Stimulated activated naive CD4-positive, alpha-beta T cell (primary cell): ENCODE data around the gene PLEKHJ1.

Source experiments
- DNase-seq, 6 experiments: peaks; one replicate each; lab custom pipeline; 2025; lab: John Stamatoyannopoulos, UW

Gene PLEKHJ1

DNA sequence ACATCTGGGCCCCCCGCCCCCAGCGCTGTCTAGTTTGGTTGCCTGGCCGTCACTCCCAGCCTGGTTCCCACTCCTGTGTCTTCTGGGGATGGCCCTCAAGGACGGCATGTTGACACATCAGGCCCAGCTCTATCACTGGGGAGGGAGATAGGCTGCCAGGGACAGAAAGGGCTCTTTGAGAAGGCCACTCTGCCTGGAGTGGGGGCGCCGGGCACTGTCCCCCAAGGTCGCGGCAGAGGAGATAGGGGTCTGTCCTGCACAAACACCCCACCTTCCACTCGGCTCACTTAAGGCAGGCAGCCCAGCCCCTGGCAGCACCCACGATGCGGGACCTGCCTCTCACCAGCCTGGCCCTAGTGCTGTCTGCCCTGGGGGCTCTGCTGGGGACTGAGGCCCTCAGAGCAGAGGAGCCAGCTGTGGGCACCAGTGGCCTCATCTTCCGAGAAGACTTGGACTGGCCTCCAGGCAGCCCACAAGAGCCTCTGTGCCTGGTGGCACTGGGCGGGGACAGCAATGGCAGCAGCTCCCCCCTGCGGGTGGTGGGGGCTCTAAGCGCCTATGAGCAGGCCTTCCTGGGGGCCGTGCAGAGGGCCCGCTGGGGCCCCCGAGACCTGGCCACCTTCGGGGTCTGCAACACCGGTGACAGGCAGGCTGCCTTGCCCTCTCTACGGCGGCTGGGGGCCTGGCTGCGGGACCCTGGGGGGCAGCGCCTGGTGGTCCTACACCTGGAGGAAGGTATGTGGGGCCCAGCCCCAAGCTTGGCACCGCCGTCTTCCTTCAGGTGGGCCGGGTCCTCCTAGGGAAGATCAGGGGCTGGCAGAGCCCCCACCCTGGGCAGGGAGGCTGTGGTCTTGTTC, 13.1 kb upstream of the PLEKHJ1 start, which contains the start of gene AMH:
TSS of gene AMH (plus strand) at position 314 of the 857 bp plus-strand sequence. CDS start at position 324, 10 bp downstream.
- no peak for DNase-seq

DNA sequence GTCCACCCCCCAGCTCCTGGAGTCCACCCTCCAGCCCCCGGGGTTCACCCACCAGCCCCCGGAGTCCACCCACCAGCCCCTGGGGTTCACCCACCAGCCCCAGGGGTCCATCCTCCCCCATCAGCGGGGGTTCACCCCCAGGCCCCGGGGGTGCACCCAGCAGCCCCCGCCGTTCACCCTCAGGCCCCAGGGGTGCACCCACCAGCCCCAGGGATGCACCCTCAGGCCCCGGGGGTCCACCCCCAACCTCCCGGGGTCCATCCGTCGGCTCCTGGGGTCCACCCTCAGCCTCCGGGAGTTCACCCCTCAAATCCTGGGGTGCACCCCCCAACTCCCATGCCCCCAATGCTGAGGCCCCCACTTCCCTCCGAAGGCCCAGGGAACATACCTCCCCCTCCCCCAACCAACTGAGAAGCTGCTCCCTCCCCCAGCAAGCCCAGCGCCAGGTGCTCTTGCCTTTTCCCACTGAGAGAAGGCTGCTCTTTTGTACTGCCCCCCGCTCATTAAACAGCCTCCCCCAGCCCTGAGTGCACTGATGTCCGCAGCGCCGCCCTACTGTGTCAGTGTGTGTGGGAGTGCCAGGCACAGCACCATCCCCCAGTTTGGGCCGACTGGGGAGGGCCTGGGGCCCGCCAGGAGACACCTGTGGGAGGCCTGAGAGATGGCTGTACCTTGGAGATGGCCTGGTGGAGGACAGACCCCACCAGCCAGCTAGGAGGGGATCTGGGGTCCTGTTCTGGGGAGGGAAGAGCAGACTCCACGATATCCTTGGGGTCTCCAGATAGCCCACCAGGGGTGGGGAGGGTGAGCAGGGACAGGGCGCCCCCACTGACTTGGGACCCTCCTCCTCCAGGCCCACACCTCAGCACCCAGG, 12.2 kb upstream of the PLEKHJ1 start:
- DNase-seq, result no peak

DNA sequence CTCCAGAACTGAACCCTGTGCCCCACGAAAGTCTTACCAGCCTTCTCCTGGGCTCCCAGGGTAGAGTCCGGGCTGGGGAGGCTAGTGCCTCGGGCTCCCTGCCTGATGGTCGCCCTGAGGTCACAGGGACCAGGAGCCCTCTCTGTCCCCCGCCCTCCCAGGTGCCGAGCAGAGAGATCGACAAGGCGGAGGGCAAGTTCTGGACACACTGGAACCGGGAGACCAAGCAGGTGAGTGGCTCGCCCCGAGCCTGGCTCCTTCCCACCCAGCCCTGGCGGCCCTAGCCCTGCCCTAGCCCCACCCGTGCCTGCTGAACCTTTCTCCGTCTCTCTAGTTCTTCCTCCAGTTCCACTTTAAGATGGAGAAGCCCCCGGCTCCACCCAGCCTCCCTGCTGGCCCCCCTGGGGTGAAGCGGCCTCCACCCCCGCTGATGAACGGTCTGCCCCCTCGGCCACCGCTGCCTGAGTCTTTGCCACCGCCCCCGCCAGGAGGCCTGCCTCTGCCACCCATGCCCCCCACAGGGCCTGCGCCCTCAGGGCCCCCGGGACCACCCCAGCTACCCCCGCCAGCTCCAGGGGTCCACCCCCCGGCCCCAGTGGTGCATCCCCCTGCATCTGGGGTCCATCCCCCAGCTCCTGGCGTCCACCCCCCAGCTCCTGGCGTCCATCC, 11.4 kb upstream of the PLEKHJ1 start:
- no peak for DNase-seq

GRCh38 chr19:2246801-2247361, 10.8 kb upstream of the PLEKHJ1 start:
- no peak for DNase-seq

GRCh38 chr19:2246014-2246620, 10.0 kb upstream of the PLEKHJ1 start:
- DNase-seq, result no peak

- no peak for DNase-seq
These were observed 9.1 kb upstream of the PLEKHJ1 start for GRCh38 chr19:2245273-2245672.

- DNase-seq, result no peak
These were observed 8.4 kb upstream of the PLEKHJ1 start for GRCh38 chr19:2244486-2244885.

DNA sequence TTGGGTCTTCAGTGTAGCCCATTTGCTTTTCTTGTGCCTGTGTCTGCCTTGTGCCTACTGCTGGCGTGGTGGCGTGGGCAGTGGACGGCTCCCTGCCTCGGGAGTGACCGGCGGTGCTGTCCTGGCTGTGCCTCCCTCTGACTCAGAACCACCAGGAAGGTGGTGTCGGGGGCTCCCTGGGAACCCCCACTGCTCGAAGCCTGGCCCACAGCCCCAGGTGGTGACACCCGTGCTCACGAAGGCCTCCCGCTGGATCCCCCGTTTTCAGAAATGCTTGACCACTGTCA, 7.9 kb upstream of the PLEKHJ1 start:
- no peak for DNase-seq

GRCh38 chr19:2243274-2244124, 7.4 kb upstream of the PLEKHJ1 start:
- no peak for DNase-seq

GRCh38 chr19:2242816-2243215, 6.7 kb upstream of the PLEKHJ1 start:
- no peak for DNase-seq

DNA sequence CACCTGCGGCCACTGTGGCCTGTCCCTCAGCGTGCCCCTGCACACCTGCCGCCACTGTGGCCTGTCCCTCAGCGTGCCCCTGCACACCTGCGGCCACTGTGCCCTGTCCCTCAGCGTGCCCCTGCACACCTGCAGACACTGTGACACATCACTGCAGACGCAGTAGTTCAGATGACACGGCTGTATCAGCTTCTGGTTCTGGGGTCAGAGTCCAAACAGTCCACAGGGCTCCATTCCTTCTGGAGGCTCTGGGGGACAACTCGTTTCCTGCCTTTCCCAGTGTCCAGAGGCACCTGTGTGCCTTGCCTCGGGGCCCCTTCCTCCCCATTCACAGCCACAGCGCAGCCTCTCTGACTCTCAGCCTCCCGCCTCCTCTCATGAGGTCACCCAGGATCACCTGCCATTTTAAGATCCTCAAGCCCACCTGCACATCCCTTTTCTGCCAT, 6.0 kb upstream of the PLEKHJ1 start:
- DNase-seq, result no peak

DNA sequence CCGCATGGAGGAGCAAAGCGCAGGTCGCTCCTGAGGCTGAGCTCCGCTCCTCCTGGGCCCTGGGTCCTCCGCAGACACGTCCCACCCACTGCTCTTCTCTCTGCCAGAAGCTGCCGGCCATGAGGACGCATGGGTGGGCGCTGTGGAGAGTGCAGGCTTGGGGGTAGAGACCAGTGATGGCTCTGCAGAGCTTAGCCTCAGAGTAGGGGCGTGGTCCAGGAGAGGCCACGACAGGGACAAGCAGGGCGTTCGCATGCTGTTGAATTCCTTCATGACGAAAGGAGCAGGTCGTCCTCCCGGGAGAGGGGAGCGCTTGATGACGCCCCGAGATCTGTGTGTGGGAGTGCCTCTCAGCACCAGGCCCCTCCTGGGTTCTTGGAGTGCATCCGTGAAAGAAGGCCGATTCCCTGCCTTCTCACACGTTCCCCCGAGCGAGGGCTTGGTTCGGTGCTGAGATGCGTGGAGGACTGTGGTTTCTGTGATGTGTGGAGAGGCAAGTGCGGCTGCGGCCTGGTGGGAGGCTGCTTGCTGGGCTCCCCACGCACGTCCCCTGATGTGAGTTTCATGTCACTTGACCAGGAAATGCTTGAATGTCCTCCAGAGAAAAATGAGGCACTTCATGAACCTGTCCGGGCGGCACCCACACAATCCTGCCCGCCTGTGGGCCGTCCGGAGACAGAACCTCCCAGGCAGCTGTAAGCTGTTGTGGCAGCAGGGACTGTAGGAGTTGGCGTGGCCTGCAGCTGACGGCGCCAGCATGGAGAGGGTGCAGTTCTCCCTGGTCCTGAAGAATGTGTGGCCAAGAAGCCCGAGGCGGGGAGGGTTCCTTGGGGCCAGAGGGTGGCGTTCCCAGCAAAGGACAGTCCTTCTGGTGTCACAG, 5.0 kb upstream of the PLEKHJ1 start:
- DNase-seq, result no peak

DNA sequence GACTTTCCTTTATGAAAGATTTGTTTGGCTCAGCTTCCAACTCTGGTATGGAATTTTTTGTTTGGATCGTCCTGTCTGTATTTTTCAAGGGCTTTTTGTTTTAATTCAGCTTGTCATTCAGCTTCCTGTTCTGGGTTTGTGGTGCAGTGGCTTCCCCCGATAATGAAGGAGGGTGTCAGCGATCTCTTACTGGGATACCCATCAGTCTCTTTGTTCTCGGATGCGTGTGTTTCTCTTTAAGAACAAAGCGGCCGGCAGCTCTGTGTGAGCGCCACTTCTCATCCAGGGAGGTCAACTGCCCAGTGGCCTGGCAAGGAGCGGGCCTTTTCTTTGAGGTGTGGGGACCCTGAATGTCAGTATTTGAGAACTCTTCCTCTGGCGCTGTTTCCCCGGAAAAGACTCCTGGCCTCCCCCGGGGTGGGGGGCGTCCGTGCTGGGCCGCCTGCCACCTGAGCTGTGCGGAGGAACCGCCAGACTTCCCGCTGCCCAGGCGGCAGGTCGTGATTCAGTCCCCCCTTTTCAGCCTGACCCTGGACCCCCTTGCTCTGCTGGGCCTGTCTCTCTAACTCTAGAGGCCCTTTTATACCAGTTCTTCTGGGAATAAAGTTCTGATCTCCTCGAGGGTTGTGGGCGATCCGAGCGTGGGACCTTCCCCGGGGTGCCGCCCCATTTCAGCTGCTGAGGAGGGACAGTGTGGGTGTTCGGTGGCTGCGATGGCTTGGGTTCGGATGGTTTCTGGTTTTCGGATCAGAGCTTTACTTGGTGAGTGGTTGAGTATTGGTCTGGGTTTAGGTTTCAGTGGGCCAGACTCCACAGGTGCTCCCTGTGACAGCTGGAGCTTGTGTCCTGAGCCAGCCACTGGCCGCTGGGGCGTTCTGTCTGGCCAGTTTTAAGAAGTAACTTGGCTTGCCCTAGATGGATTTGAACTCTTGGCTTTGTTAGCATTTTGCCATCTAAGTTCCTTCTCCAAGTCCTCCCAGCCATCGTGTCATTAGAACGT, 3.9 kb upstream of the PLEKHJ1 start:
- peak in 5 of 6 experiments; percentile 17 to 53 (median 41) for DNase-seq

- DNase-seq, result peak in 1 of 6 experiments; percentile 25
These were observed 3.0 kb upstream of the PLEKHJ1 start for GRCh38 chr19:2239173-2239572.

DNA sequence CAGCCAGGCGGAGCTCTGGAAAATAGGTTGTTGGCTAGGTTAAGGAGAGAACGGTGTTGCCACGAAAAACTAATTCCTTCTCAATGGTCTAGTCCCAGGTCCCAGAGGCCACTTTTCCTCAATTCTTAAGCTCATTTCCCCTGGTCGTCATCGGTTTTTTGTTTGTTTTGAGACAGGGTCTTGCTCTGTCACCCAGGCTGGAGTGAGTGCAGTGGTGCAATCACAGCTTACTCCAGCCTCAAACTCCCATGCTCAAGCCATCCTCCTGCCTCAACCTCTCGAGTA, 1.7 kb upstream of the PLEKHJ1 start:
- no peak for DNase-seq

DNA sequence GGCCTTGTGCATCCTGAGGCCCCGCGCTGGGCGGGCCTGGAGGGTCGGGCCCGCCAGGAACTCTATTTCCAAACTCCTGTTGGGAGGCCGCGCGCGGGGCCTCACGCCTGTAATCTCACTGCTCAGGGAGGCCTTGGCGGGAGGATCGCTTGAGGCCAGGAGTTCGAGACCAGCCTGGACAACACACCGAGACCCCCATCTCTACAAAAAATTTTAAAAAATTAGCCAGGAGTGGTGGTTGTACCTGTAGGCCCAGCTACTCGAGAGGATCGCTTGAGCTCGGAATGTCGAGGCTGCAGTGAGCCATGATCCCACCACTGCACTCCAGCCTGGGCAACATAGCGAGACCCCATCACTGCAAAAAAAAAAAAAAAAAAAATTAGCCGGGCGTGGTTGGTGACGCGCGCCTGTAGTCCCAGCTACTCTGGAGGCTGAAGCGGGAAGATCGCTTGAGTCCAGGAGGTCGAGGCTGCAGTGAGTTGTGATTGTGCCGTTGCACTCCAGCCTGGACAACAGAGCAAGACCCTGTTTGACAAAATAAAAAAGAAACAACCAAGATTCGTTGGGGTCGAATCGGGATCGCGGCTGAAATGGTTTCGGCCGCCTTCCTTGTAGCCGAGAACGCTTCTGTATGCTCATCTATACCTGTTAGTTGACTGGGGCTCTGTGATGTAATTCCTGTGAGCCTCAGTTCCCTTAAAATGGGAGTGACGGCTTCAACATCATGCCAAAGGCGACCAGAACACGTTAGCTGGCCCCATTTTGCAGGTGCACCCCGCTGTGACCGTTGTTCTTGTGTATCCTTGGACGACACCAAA, 1.1 kb upstream of the PLEKHJ1 start:
- DNase-seq, result no peak

- DNase-seq, result no peak
These were observed 140 bp downstream of the PLEKHJ1 start for GRCh38 chr19:2236064-2236313.

DNA sequence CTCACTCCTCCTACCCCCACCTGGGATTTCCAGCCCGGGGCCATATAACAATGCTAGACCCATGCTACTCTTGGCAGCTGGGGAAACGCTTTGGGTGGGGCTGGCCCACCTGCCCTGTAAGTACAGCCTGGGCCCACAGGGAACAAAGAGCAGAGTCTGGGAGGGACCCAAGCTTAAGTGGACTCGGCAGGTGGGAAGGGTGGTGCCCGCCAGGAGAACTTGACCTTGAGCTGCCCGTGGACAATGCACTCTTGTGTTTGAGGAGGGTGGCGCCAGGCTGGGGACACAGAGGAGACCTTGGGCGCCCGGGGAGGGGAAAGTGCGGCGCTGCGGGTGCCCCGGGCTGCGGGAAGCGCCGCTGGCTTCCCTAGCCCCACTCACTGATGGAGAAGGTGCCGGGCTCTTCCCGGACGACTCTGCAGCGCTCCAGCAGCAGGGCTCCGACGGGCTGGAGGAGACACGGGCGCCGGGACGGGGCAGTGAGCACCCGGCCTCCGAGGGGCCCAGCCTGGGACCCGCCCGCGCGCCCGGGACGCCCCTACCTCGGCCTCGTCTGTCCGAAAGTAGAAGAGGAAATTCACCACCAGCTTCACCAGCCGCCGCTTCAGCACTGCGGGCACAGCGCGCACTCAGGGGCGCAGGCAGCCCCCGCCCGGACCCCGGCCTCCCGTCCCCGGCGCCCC, 607 bp downstream of the PLEKHJ1 start:
- no peak for DNase-seq
